Spleen (tissue), 7 donors: Measurements from ENCODE around the gene TRMT112.

ENCODE experiments used
- CTCF ChIP-seq, 11 experiments: fragments of 200-600 bp in 7 of 11; fragments of 450-650 bp in 4 of 11; sonication (generic) in 4 of 11; IDR thresholded peaks in 8 of 11; conservative IDR thresholded peaks in 3 of 11; 1 replicate in 7 of 11; 2 replicates in 4 of 11; pipeline versions ENCODE4 v1.4.0 to v1.8.0; 2016 to 2021; ENCODE audit warnings: antibody characterized with exemption in 11 of 11, inconsistent platforms in 4 of 11, mild to moderate bottlenecking in 1 of 11
- POLR2AphosphoS5 ChIP-seq, 3 donors: sonication (generic); formaldehyde crosslinking; IDR thresholded peaks; one replicate each; pipeline ENCODE4 v1.5.1; 2017; ENCODE audit warnings: antibody characterized with exemption in 3 of 3
- donor health status: DM: no; HTN: no; CAD: no; lungs with moderate emphysema.
- donor health status: DM: no; HTN: no; CAD: no.
- donor health status: DM: no; HTN: no; CAD: no.

GRCh38 chr11:64355078-64355940, 38.0 kb upstream of the TRMT112 start:
- TF ChIP-seq CTCF (IDR thresholded peaks at IDR 0.05 in 8 of 11, conservative IDR thresholded peaks at IDR 0.05 in 3 of 11) (peak; percentile 53 to 85 (median 78)), POLR2AphosphoS5 (IDR thresholded peaks at IDR 0.05) (peak; percentile 57 to 81 (median 80))
